Calu3 (cell line): ENCODE results near the gene TBPL1. TPM values are rescaled to one million over a fixed set of nuclear protein-coding genes. Genes with fewer than 3 reads are reported as not detected.
"Not testable (repeated sequence)": the region's sequence is repeated elsewhere in the genome, so short reads cannot be mapped to it uniquely, and the experiment has no call there.

Experiments used
- BruUV-seq: library from RNA; stranded (reverse); fragments of 400-500 nt; replicated peaks from 2 replicates; lab custom pipeline; 2021; lab: Mats Ljungman, UMichigan
- CTCF ChIA-PET: fragments of 300-600 bp; sonication (Branson Sonifier 250); formaldehyde crosslinking; loops from one replicate; lab custom pipeline; 2022; ENCODE audit warnings: antibody characterized with exemption; lab: Charles Lee
- DNase-seq: peaks from one replicate; pipeline ENCODE4 v3.0.0; 2022
- H3K27ac Mint-ChIP-seq: one replicate; pipeline ENCODE4 v1.8.0; 2022; ENCODE audit warnings: mixed read lengths; ENCODE audit not compliant: unreplicated experiment
- H3K27me3 Mint-ChIP-seq: one replicate; pipeline ENCODE4 v1.8.0; 2022; ENCODE audit warnings: mixed read lengths; ENCODE audit not compliant: unreplicated experiment
- H3K36me3 Mint-ChIP-seq: one replicate; pipeline ENCODE4 v1.8.0; 2022; ENCODE audit warnings: mild to moderate bottlenecking, moderate library complexity, mixed read lengths; ENCODE audit not compliant: insufficient read depth, unreplicated experiment
- H3K4me1 Mint-ChIP-seq: one replicate; pipeline ENCODE4 v1.8.0; 2022; ENCODE audit warnings: mild to moderate bottlenecking, low read depth, mixed read lengths; ENCODE audit not compliant: unreplicated experiment
- H3K4me3 Mint-ChIP-seq: one replicate; pipeline ENCODE4 v1.8.0; 2022; ENCODE audit warnings: mild to moderate bottlenecking, low read depth, moderate library complexity, mixed read lengths; ENCODE audit not compliant: unreplicated experiment
- H3K9me3 Mint-ChIP-seq: one replicate; pipeline ENCODE4 v1.8.0; 2022; ENCODE audit warnings: low read depth, mixed read lengths; ENCODE audit not compliant: unreplicated experiment
- CTCF ChIP-seq: fragments of 200-600 bp; IDR thresholded peaks from one replicate; pipeline ENCODE4 v1.8.0; 2022; ENCODE audit warnings: antibody characterized with exemption; ENCODE audit not compliant: unreplicated experiment
- intact Hi-C: fragments of 100-400 bp; cut with micrococcal nuclease; formaldehyde crosslinking; loops from one replicate; pipeline ENCODE4 v1.10.0; 2022; ENCODE audit not compliant: unreplicated experiment
- total RNA-seq: library from RNA; stranded (reverse); gene quantifications from 2 replicates; pipeline ENCODE4 v1.2.3, GENCODE V29; 2022

The TBPL1 gene
- total RNA-seq, 1 experiment from 2014 or later, result 31.5 TPM

GRCh38 chr6:133972388-133972787 lies 19.4 kb downstream of the TBPL1 start:
- DNase-seq, result no peak
- no peak overlapping the region for H3K4me3 Mint-ChIP-seq
- no peaks in the 10 kb centered on the region for H3K9me3 Mint-ChIP-seq
- TF ChIP-seq CTCF, result no peak
- no peaks in the 10 kb centered on the region for H3K27me3 Mint-ChIP-seq
- BruUV-seq, result no TSS peak
- CTCF ChIA-PET, result interaction anchor here (1.9 to 3.1 kb wide), 2 partner anchors 91 to 125 kb away, joined by 12 to 35 read pairs; no protein-coding TSS in a partner anchor
- intact Hi-C loops, result loop anchor here (2.0 to 5.0 kb wide), 3 partner anchors 45 to 120 kb away; no protein-coding TSS in a partner anchor
- H3K27ac Mint-ChIP-seq, result no peak overlapping the region
- peaks cover 34% of the 10 kb centered on the region for H3K4me1 Mint-ChIP-seq
- H3K36me3 Mint-ChIP-seq, result peaks cover 5% of the 10 kb centered on the region

GRCh38 chr6:133973109-133973971 lies 20.3 kb downstream of the TBPL1 start:
- Mint-ChIP-seq H3K4me1 (peaks cover 44% of the 10 kb centered on the region), H3K27me3 (no peaks in the 10 kb centered on the region), H3K9me3 (no peaks in the 10 kb centered on the region), H3K36me3 (peaks cover 5% of the 10 kb centered on the region), H3K27ac (peak overlapping the region; percentile 44), H3K4me3 (no peak overlapping the region)
- no TSS peak for BruUV-seq
- CTCF ChIA-PET, result interaction anchor here (1.2 to 3.1 kb wide), 4 partner anchors 12 to 124 kb away, joined by 3 to 35 read pairs (median 10); no protein-coding TSS in a partner anchor
- peak; percentile 32 for TF ChIP-seq CTCF
- no peak for DNase-seq
- intact Hi-C loops, result loop anchor here (1.0 to 5.0 kb wide), 5 partner anchors 44 to 124 kb away; no protein-coding TSS in a partner anchor

GRCh38 chr6:133977983-133978895 lies 25.2 kb downstream of the TBPL1 start:
- Mint-ChIP-seq H3K36me3 (peaks cover 23% of the 10 kb centered on the region), H3K4me3 (no peak overlapping the region), H3K27me3 (no peaks in the 10 kb centered on the region), H3K4me1 (peaks cover 41% of the 10 kb centered on the region), H3K27ac (peak overlapping the region; percentile 66), H3K9me3 (no peaks in the 10 kb centered on the region)
- intact Hi-C loops, result no loop called here
- DNase-seq, result no peak
- BruUV-seq, result no TSS peak
- TF ChIP-seq CTCF, result no peak
- CTCF ChIA-PET, result interaction anchor here (1.1 to 2.0 kb wide), 6 partner anchors 9 to 119 kb away, joined by 3 to 10 read pairs (median 4); no protein-coding TSS in a partner anchor

GRCh38 chr6:133978896-133979240 lies 25.8 kb downstream of the TBPL1 start:
- Mint-ChIP-seq H3K4me1 (peaks cover 43% of the 10 kb centered on the region), H3K27me3 (no peaks in the 10 kb centered on the region), H3K4me3 (no peak overlapping the region), H3K9me3 (no peaks in the 10 kb centered on the region), H3K27ac (no peak overlapping the region), H3K36me3 (peaks cover 25% of the 10 kb centered on the region)
- DNase-seq, result no peak
- BruUV-seq, result no TSS peak
- intact Hi-C loops, result no loop called here
- no peak for TF ChIP-seq CTCF
- CTCF ChIA-PET, result interaction anchor here (0.9 to 2.0 kb wide), 7 partner anchors 9 to 118 kb away, joined by 3 to 10 read pairs (median 4); no protein-coding TSS in a partner anchor

GRCh38 chr6:133979269-133979963 lies 26.4 kb downstream of the TBPL1 start:
- H3K27me3 Mint-ChIP-seq, H3K9me3 Mint-ChIP-seq, intact Hi-C loops, H3K4me3 Mint-ChIP-seq, DNase-seq, H3K27ac Mint-ChIP-seq, BruUV-seq: not testable (repeated sequence)
- Mint-ChIP-seq H3K36me3 (peaks cover 25% of the 10 kb centered on the region), H3K4me1 (peaks cover 43% of the 10 kb centered on the region)
- CTCF ChIA-PET, result interaction anchor here (0.9 to 2.0 kb wide), 3 partner anchors 17 to 84 kb away, joined by 3 to 8 read pairs (median 4); no protein-coding TSS in a partner anchor
